ENCODE data around the gene VAMP8.

- TF ChIP-seq CTCF (IDR thresholded peaks at IDR 0.05; ENCODE audit: borderline replicate concordance, extremely low read depth, low read length, poor library complexity, severe bottlenecking) (no peak), EZH2 (IDR thresholded peaks at IDR 0.05; ENCODE audit: borderline replicate concordance, low read depth, low read length, severe bottlenecking) (no peak)
Measured at GRCh38 chr2:85621338-85621737, 44.0 kb downstream of the VAMP8 start.
